Endothelial cell of hepatic sinusoid (primary cell): ENCODE data around the gene ATP6AP1.
"Not testable (repeated sequence)": the region's sequence is repeated elsewhere in the genome, so short reads cannot be mapped to it uniquely, and the experiment has no call there.

Experiments used
- in situ Hi-C: cut with HindIII; loops from 2 replicates; pipeline ENCODE4 v1.10.0; 2017; ENCODE audit warnings: low sequenced_read_pairs

The ATP6AP1 gene

DNA sequence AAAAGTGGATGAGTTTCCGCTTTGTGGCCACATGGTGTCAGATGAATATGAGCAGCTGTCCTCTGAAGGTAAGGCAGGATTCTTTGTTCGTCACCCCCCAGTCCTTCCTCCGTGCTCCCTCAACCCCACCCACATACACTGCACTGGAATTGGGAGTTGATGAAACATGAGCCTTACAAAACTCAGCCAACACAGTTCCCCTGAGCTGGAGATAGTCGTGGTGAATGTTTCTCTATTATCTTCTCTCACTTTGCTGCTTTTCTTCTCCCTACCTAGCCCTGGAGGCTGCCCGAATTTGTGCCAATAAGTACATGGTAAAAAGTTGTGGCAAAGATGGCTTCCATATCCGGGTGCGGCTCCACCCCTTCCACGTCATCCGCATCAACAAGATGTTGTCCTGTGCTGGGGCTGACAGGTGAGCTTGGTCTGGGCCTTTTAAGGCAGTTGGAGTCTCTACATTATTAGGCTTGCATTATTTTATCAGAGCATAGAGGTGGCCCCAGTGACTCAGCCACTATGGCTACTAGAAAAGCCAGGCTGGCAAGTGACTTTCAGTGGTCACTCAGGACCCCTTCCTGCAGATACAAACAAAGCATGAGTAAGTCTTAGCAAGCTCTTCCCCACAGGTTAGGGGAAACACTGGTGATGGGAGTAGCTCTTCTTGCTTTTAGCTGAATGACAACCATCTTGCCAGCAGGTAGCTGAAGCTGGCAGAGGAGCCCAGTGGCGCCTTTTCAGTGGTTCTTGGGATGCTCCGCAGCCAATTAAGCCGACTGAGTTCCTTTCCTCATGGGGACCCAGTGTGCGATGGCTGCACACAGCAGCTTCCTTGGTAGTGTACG lies 28.7 kb upstream of the ATP6AP1 start:
- in situ Hi-C loops: no loop called here

DNA sequence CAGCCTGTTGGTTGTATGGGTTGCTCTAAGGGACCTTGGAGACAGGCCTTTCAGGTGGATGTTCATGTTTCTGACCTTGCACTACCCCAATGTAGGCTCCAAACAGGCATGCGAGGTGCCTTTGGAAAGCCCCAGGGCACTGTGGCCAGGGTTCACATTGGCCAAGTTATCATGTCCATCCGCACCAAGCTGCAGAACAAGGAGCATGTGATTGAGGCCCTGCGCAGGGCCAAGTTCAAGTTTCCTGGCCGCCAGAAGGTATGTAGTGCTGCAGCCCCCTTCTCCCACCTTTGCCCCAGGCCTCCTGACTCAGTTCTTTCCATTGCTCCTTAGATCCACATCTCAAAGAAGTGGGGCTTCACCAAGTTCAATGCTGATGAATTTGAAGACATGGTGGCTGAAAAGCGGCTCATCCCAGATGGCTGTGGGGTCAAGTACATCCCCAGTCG lies 28.1 kb upstream of the ATP6AP1 start:
- in situ Hi-C loops: not testable (repeated sequence)

GRCh38 chrX:154401045-154401799 lies 27.3 kb upstream of the ATP6AP1 start:
- in situ Hi-C loops: no loop called here

GRCh38 chrX:154401918-154402621 lies 26.4 kb upstream of the ATP6AP1 start:
- in situ Hi-C loops: no loop called here

DNA sequence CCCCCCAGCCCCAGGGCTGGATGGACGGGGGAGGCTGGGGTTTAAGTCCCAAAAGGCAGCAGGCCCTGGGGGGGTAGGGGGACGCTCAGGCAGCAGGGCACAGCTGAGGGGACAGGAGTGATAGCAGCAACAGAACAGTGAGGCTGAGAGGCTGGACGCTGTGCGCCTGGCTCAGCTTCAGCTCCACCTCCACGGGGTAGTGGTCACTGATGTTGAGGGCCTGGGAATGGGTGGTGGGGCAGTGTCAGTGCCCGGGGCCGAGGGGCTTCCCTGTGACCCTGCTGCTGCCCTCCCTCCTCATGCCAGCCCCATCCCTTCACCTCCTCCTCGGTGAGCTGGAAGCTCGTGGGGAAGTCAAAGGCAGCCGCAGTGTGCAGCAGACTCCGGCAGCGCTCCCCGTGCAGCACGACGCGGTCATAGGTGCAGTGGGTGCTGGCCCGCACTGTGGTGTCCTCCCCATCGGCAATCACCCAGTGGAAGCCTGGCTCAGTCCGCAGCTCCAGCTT lies 25.8 kb upstream of the ATP6AP1 start:
- in situ Hi-C loops: no loop called here

- in situ Hi-C loops: no loop called here
These were observed 25.3 kb upstream of the ATP6AP1 start for GRCh38 chrX:154403192-154403591.

DNA sequence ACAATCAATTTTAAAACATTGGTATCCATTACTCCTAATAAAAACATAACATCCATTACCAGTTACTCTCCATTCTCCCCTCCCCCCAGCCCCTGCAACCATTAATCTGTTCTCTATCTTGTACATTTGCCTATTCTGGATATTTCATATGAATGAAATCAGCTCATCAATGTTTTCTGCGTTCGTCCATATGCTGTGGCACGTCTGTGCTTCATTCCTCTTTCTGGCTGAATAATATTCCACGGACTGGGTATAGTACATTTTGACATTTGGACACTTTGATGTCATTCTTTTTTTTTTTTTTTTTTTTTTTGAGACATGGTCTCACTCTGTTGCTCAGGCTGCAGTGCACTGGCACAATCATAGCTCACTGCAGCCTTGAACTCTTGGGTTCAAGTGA lies 24.6 kb upstream of the ATP6AP1 start:
- in situ Hi-C loops: no loop called here

DNA sequence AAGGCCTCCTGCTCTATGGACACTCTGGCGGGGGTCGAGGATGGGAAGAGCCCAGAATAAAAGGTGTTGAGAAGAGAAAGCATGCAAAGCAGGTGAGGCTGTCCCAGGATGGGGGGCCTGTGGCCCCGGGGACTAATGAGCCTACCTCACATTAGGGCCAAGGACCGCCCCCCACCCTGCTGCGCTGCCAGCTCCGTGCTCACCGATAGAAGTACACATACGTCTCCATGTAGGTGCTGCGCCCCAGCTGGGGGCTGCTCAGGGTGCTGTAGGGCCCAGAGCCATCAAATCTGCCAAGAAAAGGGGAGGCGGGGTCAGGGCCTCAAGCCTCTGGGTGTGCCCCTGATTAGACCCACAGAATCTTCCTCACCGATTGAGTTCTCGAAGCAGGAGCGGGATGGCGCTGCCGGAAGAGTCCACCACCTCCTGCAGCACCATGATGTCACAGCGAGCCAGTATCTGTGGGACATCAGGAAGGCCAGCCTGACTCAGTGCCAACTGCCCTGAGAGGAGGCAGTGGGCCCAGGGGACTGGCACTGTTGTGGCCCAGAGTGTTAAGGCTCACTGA lies 23.8 kb upstream of the ATP6AP1 start:
- in situ Hi-C loops: no loop called here

- in situ Hi-C loops: no loop called here
These were observed 19.7 kb upstream of the ATP6AP1 start for GRCh38 chrX:154408659-154409221.

GRCh38 chrX:154409222-154409871 lies 19.1 kb upstream of the ATP6AP1 start, which contains the start of gene DNASE1L1:
Gene DNASE1L1 (minus strand): TSS chrX:154409254. CDS start chrX:154405568, 3,686 bp downstream.
- in situ Hi-C loops: no loop called here

DNA sequence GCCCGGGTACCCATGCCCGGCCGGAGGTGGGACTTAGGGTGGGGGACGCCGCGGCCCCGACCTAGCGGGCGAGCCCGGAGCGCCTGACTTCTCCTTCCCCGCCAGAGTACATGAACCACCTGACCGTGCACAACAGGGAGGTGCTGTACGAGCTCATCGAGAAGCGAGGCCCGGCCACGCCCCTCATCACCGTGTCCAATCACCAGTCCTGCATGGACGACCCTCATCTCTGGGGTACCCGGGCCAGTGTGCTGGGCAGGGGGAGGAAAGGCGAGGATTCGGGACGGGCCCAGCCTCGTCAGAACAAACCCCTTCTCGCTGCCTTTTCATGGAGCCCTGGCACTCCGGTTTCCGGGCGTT lies 16.5 kb upstream of the ATP6AP1 start:
- in situ Hi-C loops: no loop called here

DNA sequence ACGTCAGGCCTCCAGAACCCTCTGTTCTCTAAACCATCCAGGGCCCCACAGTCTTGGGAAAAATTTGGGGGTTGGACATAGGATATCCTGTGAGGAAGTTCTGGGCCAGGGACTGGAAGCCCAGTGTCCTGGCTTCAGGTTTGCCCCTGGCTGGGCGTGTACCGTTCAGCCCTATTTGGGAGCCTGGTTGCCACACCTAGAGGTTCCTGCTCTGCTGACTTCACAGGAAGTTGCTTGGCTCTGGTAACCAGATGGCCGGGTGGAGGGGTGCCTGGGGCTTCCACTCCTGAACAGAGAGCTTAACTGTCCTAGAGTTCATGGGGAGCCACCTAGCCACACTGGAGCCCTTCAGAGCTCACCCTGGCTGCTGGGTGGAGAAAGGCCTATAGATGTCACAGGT lies 16.0 kb upstream of the ATP6AP1 start:
- in situ Hi-C loops: no loop called here

GRCh38 chrX:154413142-154413541 lies 15.3 kb upstream of the ATP6AP1 start:
- in situ Hi-C loops: no loop called here

DNA sequence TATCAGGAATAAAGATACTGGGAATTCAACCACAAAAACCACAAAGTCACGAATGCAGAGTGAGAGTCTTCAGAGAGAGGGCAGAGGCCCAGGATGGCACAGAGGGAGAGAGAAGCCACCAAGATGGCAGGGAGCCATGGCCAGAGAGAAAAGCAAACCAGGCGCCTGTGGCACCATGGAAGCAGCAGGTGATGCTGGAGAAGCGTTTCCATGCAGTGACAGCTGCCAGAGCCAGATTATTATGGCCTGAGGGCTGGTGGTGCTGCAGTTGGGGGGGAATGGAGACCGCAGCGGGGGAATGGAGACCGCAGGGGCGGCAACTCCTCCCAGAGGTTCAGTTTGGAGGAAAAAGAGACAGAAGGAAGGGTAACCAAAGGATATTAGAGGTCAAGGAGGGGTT lies 11.3 kb upstream of the ATP6AP1 start:
- in situ Hi-C loops: no loop called here

DNA sequence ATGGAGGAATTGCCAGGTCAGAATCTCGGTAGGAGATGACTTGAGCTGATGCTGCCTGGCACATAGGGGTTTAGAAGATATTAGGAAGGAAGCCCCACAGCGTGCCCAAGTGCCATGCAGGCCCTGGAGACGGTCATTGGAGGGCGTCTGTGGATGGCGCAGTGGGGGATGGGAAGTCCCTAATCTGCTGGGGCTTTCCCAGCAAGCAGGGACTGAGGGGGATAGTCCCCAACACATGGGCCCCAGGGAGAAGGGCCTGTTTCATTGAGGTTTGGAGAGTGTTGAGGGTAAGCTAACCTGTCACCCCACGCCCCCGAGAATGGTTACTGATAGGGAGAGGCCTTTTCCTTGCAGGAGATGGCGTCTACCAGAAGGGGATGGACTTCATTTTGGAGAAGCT lies 9.3 kb upstream of the ATP6AP1 start:
- in situ Hi-C loops: no loop called here

- in situ Hi-C loops: loop anchor here (10.0 kb wide), 1 partner anchor 325 kb away; the partner anchor contains the start of gene MECP2
These were observed 8.6 kb upstream of the ATP6AP1 start for GRCh38 chrX:154419688-154420401.

- in situ Hi-C loops: loop anchor here (10.0 kb wide), 1 partner anchor 326 kb away; the partner anchor contains the start of gene MECP2
These were observed 8.1 kb upstream of the ATP6AP1 start for GRCh38 chrX:154420402-154420756.

DNA sequence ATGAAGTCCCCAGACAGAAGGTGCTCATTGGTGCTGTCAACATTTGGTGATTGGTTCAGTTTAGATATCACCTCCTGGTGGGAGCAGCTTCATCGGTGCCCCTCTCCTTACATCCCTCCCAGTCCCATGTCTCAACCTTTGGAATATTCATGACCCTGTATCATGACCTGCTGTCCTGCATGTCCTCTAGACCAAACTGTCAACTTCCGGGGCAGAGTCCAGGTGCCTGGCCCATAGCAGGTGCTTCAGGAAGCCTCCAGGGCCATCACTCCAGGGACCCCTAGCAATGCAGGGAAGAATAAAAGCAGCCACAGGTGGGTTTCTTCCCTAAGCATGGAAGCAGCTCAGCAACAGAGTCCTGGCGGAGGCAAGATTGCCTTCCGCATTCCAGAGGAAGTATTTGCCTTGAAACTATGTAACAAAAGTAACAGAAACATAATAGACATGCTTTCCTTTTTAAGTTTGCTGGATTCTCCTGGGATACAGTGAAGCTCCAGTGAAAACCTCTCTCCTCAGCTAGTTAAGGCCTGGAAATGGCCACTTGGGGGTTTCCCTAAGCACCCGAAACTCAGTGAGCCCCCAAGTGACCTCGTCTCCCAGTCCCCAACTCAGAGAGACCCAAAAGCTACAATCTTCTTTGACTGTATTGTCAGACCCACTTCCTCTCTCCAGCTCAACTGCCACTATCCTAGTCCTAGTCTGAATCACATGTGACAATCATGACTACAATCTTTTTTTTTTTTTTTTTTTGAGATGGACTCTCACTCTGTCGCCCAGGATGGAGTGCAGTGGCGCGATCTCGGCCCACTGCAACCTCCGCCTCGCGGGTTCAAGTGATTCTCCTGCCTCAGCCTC lies 1.3 kb upstream of the ATP6AP1 start:
- in situ Hi-C loops: loop anchor here (10.0 kb wide), 1 partner anchor 332 kb away; the partner anchor contains the start of gene MECP2
